Measurements from ENCODE around the gene NTM. TPM values are rescaled to one million over a fixed set of nuclear protein-coding genes. Genes with fewer than 3 reads are reported as not detected.

The NTM gene
- total RNA-seq, 1 experiment from 2014 or later, result 9.9 TPM

DNA sequence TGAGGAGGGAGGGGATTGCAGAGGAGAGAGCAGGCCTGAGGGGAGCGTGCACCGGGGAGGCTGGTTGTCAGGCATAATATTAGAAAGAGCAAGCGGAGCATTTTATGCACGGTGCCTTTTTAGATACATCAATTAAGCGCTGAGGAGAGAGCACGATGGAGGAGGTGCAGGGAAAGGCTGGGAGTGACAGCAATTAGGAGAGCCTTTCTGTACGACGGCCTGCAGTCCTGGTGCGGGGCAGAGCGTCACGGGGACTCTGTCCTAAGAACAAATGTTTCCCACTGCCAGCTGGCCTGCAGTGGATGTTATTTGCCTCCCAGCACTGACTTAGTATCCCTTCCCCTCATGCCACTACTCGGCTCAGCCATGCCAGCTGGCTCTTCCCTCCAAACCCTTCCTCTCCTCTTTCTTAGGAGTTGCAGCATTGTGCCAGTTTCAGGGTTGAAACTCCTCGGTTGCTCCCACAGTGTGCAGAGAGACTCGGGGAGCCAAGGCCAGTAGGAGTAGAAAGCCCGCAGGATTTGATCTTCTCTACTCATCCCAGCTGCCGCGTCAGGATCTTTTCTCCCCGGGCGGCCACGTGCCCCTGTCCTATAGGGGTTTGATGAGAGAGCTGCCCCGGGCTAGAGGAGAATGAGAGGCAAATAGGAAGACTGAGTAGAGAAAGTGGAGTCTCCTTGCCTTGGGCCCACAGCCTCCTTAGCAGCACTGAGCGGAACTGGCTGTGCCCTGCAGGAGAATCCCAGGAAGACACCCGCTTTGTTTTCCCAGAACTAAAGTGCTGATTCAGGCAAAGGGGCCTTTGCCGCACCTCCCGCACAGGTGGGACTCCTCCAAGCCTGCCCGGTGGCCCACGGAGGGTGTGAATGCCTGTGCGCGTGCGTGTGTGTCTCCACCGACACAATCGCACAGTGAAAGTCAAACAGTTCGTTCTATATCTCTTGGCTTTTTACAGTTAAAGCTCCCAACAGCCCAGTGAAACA lies 875.3 kb downstream of the NTM start:
- Histone ChIP-seq H3K4me1 (ENCODE audit: insufficient read depth, low read length) (no peaks in the 10 kb centered on the region; the same call in 1 of the 2 replicates), H3K23ac (ENCODE audit: insufficient read length, low read depth, low read length) (no peak overlapping the region), H3T11ph (ENCODE audit: low read length) (no peak overlapping the region), H4K91ac (ENCODE audit: insufficient read length, low read depth, low read length) (no peak overlapping the region), H3K9ac (ENCODE audit: extremely low read depth, insufficient read length, low read length) (no peak overlapping the region), H3K23me2 (ENCODE audit: insufficient read length, low read depth, low read length, poor library complexity, severe bottlenecking) (no peaks in the 10 kb centered on the region), H3K27ac (ENCODE audit: insufficient read length, low read depth, low read length) (no peak overlapping the region), H3K27me3 (ENCODE audit: insufficient read depth, low read length) (no peaks in the 10 kb centered on the region), H2BK120ac (ENCODE audit: low read depth, low read length, poor library complexity, severe bottlenecking) (no peak overlapping the region), H3K56ac (ENCODE audit: insufficient read length, low read depth, low read length) (no peak overlapping the region), H3K79me2 (ENCODE audit: insufficient read depth, low read length) (no peaks in the 10 kb centered on the region), H2BK15ac (ENCODE audit: low read depth, low read length) (no peak overlapping the region), H3K4me2 (ENCODE audit: insufficient read depth, insufficient read length, low read length) (no peak overlapping the region), H2BK20ac (ENCODE audit: low read depth, low read length, poor library complexity, severe bottlenecking) (no peak overlapping the region), H4K20me1 (ENCODE audit: control insufficient read depth, insufficient read depth, insufficient read length) (peaks cover 2% of the 10 kb centered on the region), H3K9me3 (ENCODE audit: control insufficient read depth, low read depth, low read length) (no peaks in the 10 kb centered on the region), H2BK12ac (ENCODE audit: insufficient read length, low read depth, low read length) (no peak overlapping the region), H3K4ac (ENCODE audit: low read depth, low read length) (no peak overlapping the region), H3K79me1 (ENCODE audit: insufficient read depth, low read depth, low read length, poor library complexity, severe bottlenecking) (no peaks in the 10 kb centered on the region), H4K8ac (replicated peaks; ENCODE audit: insufficient read length, low read depth, low read length) (no peak overlapping the region), H3K18ac (ENCODE audit: insufficient read length, low read depth, low read length) (no peak overlapping the region), H2AK5ac (ENCODE audit: insufficient read length, low read length) (no peak overlapping the region), H2BK5ac (ENCODE audit: insufficient read length, low read length) (no peak overlapping the region), H2AFZ (ENCODE audit: low read length) (no peak overlapping the region), H3K14ac (ENCODE audit: insufficient read depth, low read length) (no peak overlapping the region), H4K5ac (ENCODE audit: insufficient read length, low read depth, low read length) (no peak overlapping the region)
- TF ChIP-seq, protein P1, sequence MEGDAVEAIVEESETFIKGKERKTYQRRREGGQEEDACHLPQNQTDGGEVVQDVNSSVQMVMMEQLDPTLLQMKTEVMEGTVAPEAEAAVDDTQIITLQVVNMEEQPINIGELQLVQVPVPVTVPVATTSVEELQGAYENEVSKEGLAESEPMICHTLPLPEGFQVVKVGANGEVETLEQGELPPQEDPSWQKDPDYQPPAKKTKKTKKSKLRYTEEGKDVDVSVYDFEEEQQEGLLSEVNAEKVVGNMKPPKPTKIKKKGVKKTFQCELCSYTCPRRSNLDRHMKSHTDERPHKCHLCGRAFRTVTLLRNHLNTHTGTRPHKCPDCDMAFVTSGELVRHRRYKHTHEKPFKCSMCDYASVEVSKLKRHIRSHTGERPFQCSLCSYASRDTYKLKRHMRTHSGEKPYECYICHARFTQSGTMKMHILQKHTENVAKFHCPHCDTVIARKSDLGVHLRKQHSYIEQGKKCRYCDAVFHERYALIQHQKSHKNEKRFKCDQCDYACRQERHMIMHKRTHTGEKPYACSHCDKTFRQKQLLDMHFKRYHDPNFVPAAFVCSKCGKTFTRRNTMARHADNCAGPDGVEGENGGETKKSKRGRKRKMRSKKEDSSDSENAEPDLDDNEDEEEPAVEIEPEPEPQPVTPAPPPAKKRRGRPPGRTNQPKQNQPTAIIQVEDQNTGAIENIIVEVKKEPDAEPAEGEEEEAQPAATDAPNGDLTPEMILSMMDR (conservative IDR thresholded peaks at IDR 0.05), result no peak
- Mint-ChIP-seq H3K27ac (peak overlapping the region in 2 of 3 experiments; percentile 69 to 85; a peak in 3 of 7 replicates), H3K27me3 (ENCODE audit: low read depth) (no peaks in the 10 kb centered on the region), H3K4me1 (peaks cover 22 to 35% of the 10 kb centered on the region in 2 experiments), H3K4me3 (no peak overlapping the region), H3K36me3 (ENCODE audit: insufficient read depth in 1 of 3, low read depth in 3 of 3) (peaks cover 2 to 9% (median 2%) of the 10 kb centered on the region in 3 experiments; a peak in 4 of 7 replicates), H3K9me3 (peaks cover 3 to 4% of the 10 kb centered on the region in 2 experiments; a peak in 4 of 5 replicates)
- peak; percentile 42 for DNase-seq
- no CpG with 5 or more reads among the region's 33 CpGs for WGBS (ENCODE audit: extremely low coverage, insufficient read length, low lambda C conversion rate)
